NCI-H128 (cell line): Measurements from ENCODE around the gene ARID5B.
"Not testable (repeated sequence)": the region's sequence is repeated elsewhere in the genome, so short reads cannot be mapped to it uniquely, and the experiment has no call there.

Experiments used
- DNase-seq: peaks from one replicate; lab custom pipeline; 2025; ENCODE audit not compliant: unreplicated experiment; lab: John Stamatoyannopoulos, UW

Gene ARID5B

GRCh38 chr10:61964059-61964709, 62.7 kb downstream of the ARID5B start:
- no peak for DNase-seq

GRCh38 chr10:61964949-61965702, 63.6 kb downstream of the ARID5B start:
- DNase-seq: no peak

- no peak for DNase-seq
Observed at GRCh38 chr10:61965703-61966395, 64.3 kb downstream of the ARID5B start.

GRCh38 chr10:61967298-61967697, 65.8 kb downstream of the ARID5B start:
- DNase-seq: no peak

GRCh38 chr10:61970182-61971002, 68.9 kb downstream of the ARID5B start:
- DNase-seq: no peak

- no peak for DNase-seq
Observed at GRCh38 chr10:61971003-61971325, 69.5 kb downstream of the ARID5B start.

- DNase-seq: no peak
Observed at GRCh38 chr10:61973169-61973568, 71.7 kb downstream of the ARID5B start.

- DNase-seq: no peak
Observed at GRCh38 chr10:61973906-61974305, 72.4 kb downstream of the ARID5B start.

GRCh38 chr10:61974601-61975390, 73.3 kb downstream of the ARID5B start:
- DNase-seq: no peak

GRCh38 chr10:61975391-61975932, 74.0 kb downstream of the ARID5B start:
- no peak for DNase-seq

- DNase-seq: not testable (repeated sequence)
Observed at GRCh38 chr10:61976951-61977721, 75.6 kb downstream of the ARID5B start.

GRCh38 chr10:61978965-61979364, 77.5 kb downstream of the ARID5B start:
- DNase-seq: no peak

- no peak for DNase-seq
Observed at GRCh38 chr10:61981460-61981859, 80.0 kb downstream of the ARID5B start.

- no peak for DNase-seq
Observed at GRCh38 chr10:61983255-61983654, 81.8 kb downstream of the ARID5B start.

GRCh38 chr10:61984803-61985418, 83.4 kb downstream of the ARID5B start:
- DNase-seq: no peak

GRCh38 chr10:61985715-61986114, 84.2 kb downstream of the ARID5B start:
- DNase-seq: no peak

- no peak for DNase-seq
Observed at GRCh38 chr10:61986382-61986781, 84.9 kb downstream of the ARID5B start.

GRCh38 chr10:61986788-61987492, 85.4 kb downstream of the ARID5B start:
- no peak for DNase-seq
